GM18873 (cell line): ENCODE measurements around the gene ILRUN.
A peak's percentile ranks its signal among the peaks of the same experiment; 100 is the strongest.
"Not testable (repeated sequence)": the region's sequence is repeated elsewhere in the genome, so short reads cannot be mapped to it uniquely, and the experiment has no call there.

Source experiments
- ATAC-seq: cut with Tn5 transposase; IDR thresholded peaks from one replicate; pipeline ENCODE4 v1.9.1; 2021; ENCODE audit warnings: mild to moderate bottlenecking, moderate library complexity, moderate number of reproducible peaks; ENCODE audit not compliant: unreplicated experiment, low FRiP score

The ILRUN gene

GRCh38 chr6:34667481-34668238 is 28.9 kb downstream of the ILRUN start:
- no peak for ATAC-seq

- no peak for ATAC-seq
These were observed 31.5 kb downstream of the ILRUN start for GRCh38 chr6:34665019-34665418.

- ATAC-seq = no peak
These were observed 32.2 kb downstream of the ILRUN start for GRCh38 chr6:34664256-34664971.

- ATAC-seq = no peak
These were observed 32.7 kb downstream of the ILRUN start for GRCh38 chr6:34663831-34664255.

- ATAC-seq = no peak
These were observed 33.2 kb downstream of the ILRUN start for GRCh38 chr6:34663371-34663770.

GRCh38 chr6:34661357-34661756 is 35.2 kb downstream of the ILRUN start:
- ATAC-seq = no peak

- ATAC-seq = no peak
These were observed 37.8 kb downstream of the ILRUN start for GRCh38 chr6:34658605-34659265.

GRCh38 chr6:34657979-34658480 is 38.5 kb downstream of the ILRUN start:
- ATAC-seq = not testable (repeated sequence)

GRCh38 chr6:34657307-34657978 is 39.1 kb downstream of the ILRUN start:
- ATAC-seq = no peak

GRCh38 chr6:34657037-34657306 is 39.6 kb downstream of the ILRUN start:
- ATAC-seq = no peak

GRCh38 chr6:34656378-34657036 is 40.1 kb downstream of the ILRUN start:
- peak; percentile 89 for ATAC-seq

- not testable (repeated sequence) for ATAC-seq
These were observed 40.6 kb downstream of the ILRUN start for GRCh38 chr6:34655876-34656377.

- no peak for ATAC-seq
These were observed 42.4 kb downstream of the ILRUN start for GRCh38 chr6:34654061-34654710.

- ATAC-seq = no peak
These were observed 44.3 kb downstream of the ILRUN start for GRCh38 chr6:34652263-34652662.

- no peak for ATAC-seq
These were observed 45.7 kb downstream of the ILRUN start for GRCh38 chr6:34650823-34651222.

GRCh38 chr6:34650232-34650631 is 46.3 kb downstream of the ILRUN start:
- ATAC-seq = not testable (repeated sequence)

- ATAC-seq = no peak
These were observed 47.8 kb downstream of the ILRUN start for GRCh38 chr6:34648806-34649205.
